T-helper 1 cell (primary cell): Measurements from ENCODE around the gene JMJD1C.
"Not testable (repeated sequence)": the region's sequence is repeated elsewhere in the genome, so short reads cannot be mapped to it uniquely, and the experiment has no call there.

Experiments
- DNase-seq, 5 donors: peaks; one replicate each; pipeline ENCODE4 v3.0.0-alpha.2; 2012 to 2020

Gene JMJD1C

GRCh38 chr10:63346015-63346441, 119.7 kb downstream of the JMJD1C start:
- no peak for DNase-seq

- no peak for DNase-seq
Measured at GRCh38 chr10:63344269-63344668, 121.5 kb downstream of the JMJD1C start.

GRCh38 chr10:63343476-63343875, 122.3 kb downstream of the JMJD1C start:
- no peak for DNase-seq

- DNase-seq = not testable (repeated sequence)
Measured at GRCh38 chr10:63339640-63340039, 126.1 kb downstream of the JMJD1C start.

- DNase-seq = no peak
Measured at GRCh38 chr10:63337455-63338251, 128.1 kb downstream of the JMJD1C start.

GRCh38 chr10:63331586-63331985, 134.2 kb downstream of the JMJD1C start:
- DNase-seq = no peak

- no peak for DNase-seq
Measured at GRCh38 chr10:63324495-63324854, 141.3 kb downstream of the JMJD1C start.

- DNase-seq = no peak
Measured at GRCh38 chr10:63323701-63324494, 141.9 kb downstream of the JMJD1C start.

GRCh38 chr10:63320683-63321082, 145.1 kb downstream of the JMJD1C start:
- DNase-seq = no peak

GRCh38 chr10:63319231-63319630, 146.5 kb downstream of the JMJD1C start:
- DNase-seq = no peak

- no peak for DNase-seq
Measured at GRCh38 chr10:63318491-63318890, 147.3 kb downstream of the JMJD1C start.

- no peak for DNase-seq
Measured at GRCh38 chr10:63314020-63314419, 151.8 kb downstream of the JMJD1C start.

GRCh38 chr10:63313066-63313717, 152.6 kb downstream of the JMJD1C start:
- DNase-seq = no peak

GRCh38 chr10:63308628-63309027, 157.1 kb downstream of the JMJD1C start:
- no peak for DNase-seq

- no peak for DNase-seq
Measured at GRCh38 chr10:63304146-63304545, 161.6 kb downstream of the JMJD1C start.

GRCh38 chr10:63300801-63301200, 165.0 kb downstream of the JMJD1C start:
- DNase-seq = no peak

GRCh38 chr10:63297941-63298340, 167.8 kb downstream of the JMJD1C start:
- DNase-seq = no peak

GRCh38 chr10:63294781-63295180, 171.0 kb downstream of the JMJD1C start:
- no peak for DNase-seq

GRCh38 chr10:63292847-63293246, 172.9 kb downstream of the JMJD1C start:
- not testable (repeated sequence) for DNase-seq

GRCh38 chr10:63288170-63288569, 177.6 kb downstream of the JMJD1C start:
- DNase-seq = no peak

GRCh38 chr10:63286754-63287264, 179.0 kb downstream of the JMJD1C start:
- DNase-seq = no peak

GRCh38 chr10:63286340-63286739, 179.4 kb downstream of the JMJD1C start:
- DNase-seq = no peak

- DNase-seq = not testable (repeated sequence)
Measured at GRCh38 chr10:63283901-63284300, 181.9 kb downstream of the JMJD1C start.
